Ovary (tissue), 9 donors: ENCODE measurements around the gene RAB7A. TPM values are rescaled to one million over a fixed set of nuclear protein-coding genes. Genes with fewer than 3 reads are reported as not detected.

ENCODE experiments used
- DNase-seq, 5 donors: peaks; one replicate each; pipeline ENCODE4 v3.0.0-alpha.2; 2019 to 2020
- H3K27ac ChIP-seq, 2 donors: fragments of 200-600 bp; one replicate each; pipeline versions ENCODE4 v1.5.1 to v1.8.0; 2019 to 2022
- H3K27me3 ChIP-seq: fragments of 200-600 bp; one replicate; pipeline ENCODE4 v1.8.0; 2022
- H3K36me3 ChIP-seq: fragments of 200-600 bp; sonication (generic); one replicate; pipeline ENCODE4 v1.5.1; 2019
- H3K4me1 ChIP-seq: one replicate; pipeline ENCODE4 v1.8.1; 2013; ENCODE audit warnings: mild to moderate bottlenecking, moderate library complexity; ENCODE audit not compliant: insufficient read depth
- H3K4me3 ChIP-seq: fragments of 200-600 bp; sonication (generic); one replicate; pipeline ENCODE4 v1.5.1; 2017
- H3K9me3 ChIP-seq, 2 donors: fragments of 200-600 bp in 1 of 2; sonication (generic) in 1 of 2; one replicate each; pipeline versions ENCODE4 v1.5.1 to v1.8.1; 2013 to 2019; ENCODE audit warnings: mild to moderate bottlenecking in 1 of 2, moderate library complexity in 1 of 2
- EP300 ChIP-seq: sonication (generic); formaldehyde crosslinking; IDR thresholded peaks from one replicate; pipeline ENCODE4 v1.6.1; 2017; ENCODE audit warnings: antibody characterized with exemption
- POLR2A ChIP-seq: fragments of 450-650 bp; IDR thresholded peaks from one replicate; pipeline ENCODE4 v1.6.1; 2017; ENCODE audit warnings: antibody characterized with exemption, mild to moderate bottlenecking, moderate library complexity
- WGBS, 3 donors: extraction: QIAGEN DNeasy Blood & Tissue Kit in 1 of 3; methylation state at CpG; one replicate each; pipeline versions ENCODE4 v1.1.5 to v1.1.7; 2013 to 2017; 5-methylcytosine and 5-hydroxymethylcytosine counted together
- intact Hi-C, 4 donors: fragments of 100-400 bp; cut with DNase I; formaldehyde crosslinking; loops; one replicate each; pipeline versions ENCODE4 v1.11.0 to v1.15.1; 2022 to 2023
- polyA plus RNA-seq, 2 donors: library from polyadenylated mRNA; stranded (reverse); fragments of 200-250 nt in 1 of 2; fragments of 350-450 nt in 1 of 2; fragmentation: Illumina TruSeq in 1 of 2; extraction: RNeasy Lipid Tissue Mini Kit (QIAGEN cat#74804) in 1 of 2; gene quantifications; one replicate each; pipeline ENCODE4 v1.2.3, GENCODE V29; 2013 to 2014
- total RNA-seq, 7 donors: library from RNA; depleted of rRNA in 2 of 7; stranded (reverse); fragments of >200 nt in 2 of 7; fragmentation: NEBNext Ultra II Directional in 3 of 7; extraction: Animal tissue kit (Norgen Biotek cat#: 25700) in 3 of 7; gene quantifications; one replicate each; pipeline versions ENCODE4 v1.1.0 to v1.2.4, GENCODE V29; 2016 to 2023
- TF ChIP-seq, protein P1 (sequence below), 3 donors: fragments of 450-650 bp in 2 of 3; fragments of 200-600 bp in 1 of 3; IDR thresholded peaks; one replicate each; pipeline versions ENCODE4 v1.5.1 to v1.8.0; 2016 to 2022; ENCODE audit warnings: antibody characterized with exemption in 3 of 3, mild to moderate bottlenecking in 1 of 3
- donor health status: DM: no; HTN: no; CAD: no; lungs with moderate emphysema.
- donor health status: DM: no; HTN: no; CAD: no.
- donor health status: Bipolar disorder and iron deficiency.
- donor health status: DM: yes; HTN: yes; CAD: no.
- donor health status: DM: no; HTN: no; CAD: no.
- donor health status: DM: yes; HTN: yes; CAD: no.

The RAB7A gene
- total and polyA plus RNA-seq, 9 donors, result 70.1 to 320 (median 213) TPM

DNA sequence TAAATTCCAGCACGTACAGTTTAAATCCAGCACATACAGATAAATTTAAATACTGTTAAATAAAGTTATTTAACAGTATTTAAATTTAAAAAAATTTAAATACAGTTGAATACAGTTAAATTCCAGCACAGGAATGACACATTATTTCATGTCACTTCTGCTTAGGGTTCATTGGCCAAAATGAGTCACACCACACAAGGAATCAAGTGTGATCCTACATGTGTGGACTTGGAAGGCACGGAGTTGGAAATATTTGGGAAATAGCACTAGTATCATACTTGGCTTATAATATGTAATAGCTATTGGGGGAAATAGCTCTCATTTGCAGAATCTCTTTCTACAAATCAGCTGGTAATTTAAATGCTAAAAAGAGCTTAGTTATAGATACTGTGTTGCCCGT lies 10.6 kb downstream of the RAB7A start:
- 73 to 82% (median 80%) methylated on average over 3 of the region's 3 CpGs for WGBS, 3 donors
- no peak for TF ChIP-seq EP300
- no peak for TF ChIP-seq POLR2A
- TF ChIP-seq, protein P1, sequence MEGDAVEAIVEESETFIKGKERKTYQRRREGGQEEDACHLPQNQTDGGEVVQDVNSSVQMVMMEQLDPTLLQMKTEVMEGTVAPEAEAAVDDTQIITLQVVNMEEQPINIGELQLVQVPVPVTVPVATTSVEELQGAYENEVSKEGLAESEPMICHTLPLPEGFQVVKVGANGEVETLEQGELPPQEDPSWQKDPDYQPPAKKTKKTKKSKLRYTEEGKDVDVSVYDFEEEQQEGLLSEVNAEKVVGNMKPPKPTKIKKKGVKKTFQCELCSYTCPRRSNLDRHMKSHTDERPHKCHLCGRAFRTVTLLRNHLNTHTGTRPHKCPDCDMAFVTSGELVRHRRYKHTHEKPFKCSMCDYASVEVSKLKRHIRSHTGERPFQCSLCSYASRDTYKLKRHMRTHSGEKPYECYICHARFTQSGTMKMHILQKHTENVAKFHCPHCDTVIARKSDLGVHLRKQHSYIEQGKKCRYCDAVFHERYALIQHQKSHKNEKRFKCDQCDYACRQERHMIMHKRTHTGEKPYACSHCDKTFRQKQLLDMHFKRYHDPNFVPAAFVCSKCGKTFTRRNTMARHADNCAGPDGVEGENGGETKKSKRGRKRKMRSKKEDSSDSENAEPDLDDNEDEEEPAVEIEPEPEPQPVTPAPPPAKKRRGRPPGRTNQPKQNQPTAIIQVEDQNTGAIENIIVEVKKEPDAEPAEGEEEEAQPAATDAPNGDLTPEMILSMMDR (IDR thresholded peaks at IDR 0.05), result no peak
- no peak for DNase-seq

DNA sequence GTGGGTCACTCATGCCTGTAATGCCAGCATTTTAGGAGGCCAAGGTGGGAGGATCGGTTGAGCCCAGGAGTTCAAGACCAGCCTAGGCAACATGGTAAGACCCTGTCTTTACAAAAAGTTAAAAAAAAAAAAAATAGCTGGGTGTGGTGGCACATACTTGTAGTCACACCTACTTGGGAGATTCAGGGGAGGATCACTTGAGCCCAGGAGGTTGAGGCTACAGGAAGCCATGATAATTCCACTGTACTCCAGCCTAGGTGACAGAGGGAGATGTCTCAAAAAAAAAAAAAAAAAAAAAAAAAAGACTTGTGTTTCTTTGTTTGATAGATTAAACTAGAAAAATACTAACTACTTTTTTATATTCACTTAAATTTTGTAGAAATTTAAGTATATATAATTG lies 14.6 kb downstream of the RAB7A start:
- Histone ChIP-seq H3K9me3 (no peaks in the 10 kb centered on the region), H3K27ac (no peak overlapping the region), H3K4me3 (no peak overlapping the region), H3K27me3 (no peaks in the 10 kb centered on the region), H3K36me3 (no peaks in the 10 kb centered on the region), H3K4me1 (peaks cover 3% of the 10 kb centered on the region)
- TF ChIP-seq POLR2A (no peak), EP300 (no peak)
- TF ChIP-seq, protein P1 (IDR thresholded peaks at IDR 0.05), result no peak
- DNase-seq, result no peak
- 97 to 100% (median 97%) methylated on average over 1 of the region's 1 CpG for WGBS, 3 donors
- intact Hi-C loops, result no loop called here

More for the DNA sequence above, 10.6 kb downstream of the RAB7A start:
- intact Hi-C loops, result no loop called here
- H3K9me3 ChIP-seq, result no peaks in the 10 kb centered on the region
- H3K27me3 ChIP-seq, result no peaks in the 10 kb centered on the region
- no peak overlapping the region for H3K27ac ChIP-seq
- H3K4me3 ChIP-seq, result no peak overlapping the region
- no peaks in the 10 kb centered on the region for H3K36me3 ChIP-seq
- peaks cover 5% of the 10 kb centered on the region for H3K4me1 ChIP-seq

DNA sequence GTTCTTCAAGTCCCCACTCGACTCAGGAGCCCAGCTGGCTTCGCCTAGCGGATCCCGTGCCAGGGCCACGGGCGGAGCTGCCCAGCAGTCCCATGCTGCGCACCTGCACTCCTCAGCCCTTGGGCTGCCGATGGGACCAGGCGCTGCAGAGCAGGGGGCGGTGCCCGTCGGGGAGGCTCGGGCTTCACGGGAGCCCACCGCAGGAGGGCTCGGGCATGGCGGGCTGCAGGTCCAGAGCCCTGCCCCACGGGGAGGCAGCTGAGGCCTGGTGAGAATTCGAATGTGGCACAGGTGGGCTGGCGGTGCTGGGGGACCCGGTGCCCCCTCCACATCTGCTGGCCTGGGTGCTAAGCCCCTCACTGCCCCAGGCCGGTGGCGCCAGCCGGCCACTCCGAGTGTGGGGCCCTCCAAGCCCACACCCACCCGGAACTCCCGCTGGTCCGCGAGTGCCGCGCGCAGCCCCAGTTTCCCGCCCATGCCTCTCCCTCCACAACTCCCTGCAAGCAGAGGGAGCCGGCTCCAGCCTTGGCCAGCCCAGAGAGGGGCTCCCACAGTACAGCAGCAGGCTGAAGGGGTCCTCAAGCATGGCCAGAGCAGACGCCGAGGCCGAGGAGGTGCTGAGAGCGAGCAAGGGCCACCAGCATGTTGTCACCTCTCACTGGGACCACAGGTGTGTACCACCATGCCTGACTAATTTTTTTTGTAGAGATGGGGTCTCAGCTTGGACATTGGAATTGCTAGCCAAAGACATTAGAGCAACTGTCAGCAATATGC lies 17.0 kb downstream of the RAB7A start:
- Histone ChIP-seq H3K27me3 (no peaks in the 10 kb centered on the region), H3K27ac (no peak overlapping the region), H3K36me3 (no peaks in the 10 kb centered on the region), H3K4me1 (peaks cover 2% of the 10 kb centered on the region), H3K4me3 (no peak overlapping the region), H3K9me3 (no peaks in the 10 kb centered on the region)
- no peak for TF ChIP-seq EP300
- TF ChIP-seq POLR2A, result no peak
- TF ChIP-seq, protein P1 (IDR thresholded peaks at IDR 0.05), result no peak
- intact Hi-C loops, result no loop called here
- no peak for DNase-seq
- 98 to 99% (median 99%) methylated on average over 35 to 38 of the region's 38 CpGs for WGBS, 3 donors

DNA sequence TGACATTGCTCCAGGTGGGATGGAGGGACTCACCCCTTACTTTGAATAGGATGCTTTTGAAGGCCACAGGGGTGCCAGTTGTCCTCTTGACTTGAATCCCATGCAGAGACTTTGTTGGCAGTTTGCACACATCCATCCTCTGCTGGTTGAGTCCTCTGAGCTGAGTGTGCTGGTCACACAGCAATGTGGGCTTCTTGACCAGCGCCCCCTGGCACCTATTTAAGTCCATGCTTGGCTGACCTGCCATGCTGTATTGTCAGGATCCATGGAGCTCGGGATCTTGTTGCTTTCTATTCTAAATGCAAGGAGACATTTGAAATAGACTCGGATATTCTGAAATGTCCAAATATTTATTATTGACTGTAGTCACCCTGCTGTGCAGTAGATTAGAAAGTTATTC lies 19.8 kb downstream of the RAB7A start:
- Histone ChIP-seq H3K9me3 (no peaks in the 10 kb centered on the region), H3K4me3 (no peak overlapping the region), H3K27me3 (no peaks in the 10 kb centered on the region), H3K27ac (no peak overlapping the region), H3K4me1 (no peaks in the 10 kb centered on the region), H3K36me3 (no peaks in the 10 kb centered on the region)
- WGBS, 3 donors, result 59 to 85% (median 76%) methylated on average over 3 of the region's 3 CpGs
- no peak for TF ChIP-seq EP300
- TF ChIP-seq POLR2A, result no peak
- TF ChIP-seq, protein P1 (IDR thresholded peaks at IDR 0.05), result no peak
- no peak for DNase-seq
- intact Hi-C loops, result no loop called here
